Measurements from ENCODE around the gene CEBPA.

The CEBPA gene

DNA sequence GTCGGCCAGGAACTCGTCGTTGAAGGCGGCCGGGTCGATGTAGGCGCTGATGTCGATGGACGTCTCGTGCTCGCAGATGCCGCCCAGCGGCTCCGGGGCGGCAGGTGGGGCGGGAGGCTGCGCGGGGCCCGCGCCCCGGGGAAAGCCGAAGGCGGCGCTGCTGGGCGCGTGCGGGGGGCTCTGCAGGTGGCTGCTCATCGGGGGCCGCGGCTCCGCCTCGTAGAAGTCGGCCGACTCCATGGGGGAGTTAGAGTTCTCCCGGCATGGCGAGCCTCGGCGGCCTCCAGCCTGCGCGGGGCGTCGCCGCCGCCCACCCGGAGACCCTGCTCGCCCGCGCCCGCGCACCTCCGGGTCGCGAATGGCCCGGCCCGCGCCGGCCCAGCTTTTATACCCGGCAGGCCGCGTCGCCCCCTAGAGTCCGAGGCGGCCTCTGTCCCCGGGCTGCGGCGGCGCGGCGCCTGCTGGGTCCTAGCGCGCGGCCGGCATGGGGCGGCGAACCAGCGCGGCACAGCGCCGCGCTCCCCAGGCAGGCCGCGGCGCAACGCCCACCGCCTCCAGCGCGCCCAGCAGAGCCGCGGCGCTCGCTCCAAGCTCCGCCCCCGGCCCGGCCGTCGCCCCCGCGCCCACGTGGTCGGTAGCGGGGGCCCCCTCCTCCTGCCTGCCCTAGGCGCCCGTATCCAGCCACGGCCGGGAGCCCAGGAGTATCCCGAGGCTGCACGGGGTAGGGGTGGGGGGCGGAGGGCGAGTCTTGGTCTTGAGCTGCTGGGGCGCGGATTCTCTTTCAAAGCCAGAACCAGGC is at the start of gene CEBPA:
Gene CEBPA (minus strand): TSS at position 360 of the 799 bp plus-strand sequence. CDS start 120 bp downstream, at position 240.
- peak; percentile 69 for DNase-seq (ENCODE audit: low read depth)

DNA sequence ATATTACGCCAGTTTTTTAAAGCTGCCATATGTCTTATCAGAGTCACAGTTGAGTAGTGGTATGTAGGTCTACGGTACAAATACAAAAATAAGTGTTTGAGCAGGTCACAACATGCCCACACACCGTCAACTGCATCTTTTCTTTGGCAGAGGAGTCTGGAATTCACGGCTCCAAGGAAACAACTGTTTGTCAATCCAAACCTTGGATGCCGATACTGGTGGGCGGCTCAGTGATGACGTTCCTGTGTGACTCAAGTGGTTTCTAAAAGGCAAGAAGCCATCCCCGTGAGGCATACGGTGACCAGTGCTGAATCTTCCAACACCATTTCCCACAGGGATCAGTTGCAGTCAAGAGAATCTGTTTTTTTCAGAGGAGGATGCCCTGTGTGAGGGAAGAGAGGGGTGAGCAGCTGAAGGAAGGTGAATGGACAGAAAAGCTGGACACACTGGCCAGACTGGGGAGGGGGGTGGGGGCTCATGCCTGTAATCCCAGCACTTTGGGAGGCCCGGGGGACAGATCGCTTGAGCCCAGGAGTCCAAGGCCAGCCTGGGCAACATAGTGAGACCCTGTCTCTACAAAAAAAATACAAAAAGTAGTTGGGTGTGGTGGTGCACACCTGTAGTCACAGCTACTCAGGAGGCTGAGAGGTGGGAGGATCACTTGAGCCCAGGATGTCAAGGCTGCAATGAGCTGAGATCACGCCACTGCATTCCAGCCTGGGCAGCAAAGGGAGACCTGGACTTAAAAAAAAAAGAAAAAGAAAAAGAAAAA is 48.4 kb upstream of the CEBPA start:
- DNase-seq (ENCODE audit: low read depth) = no peak

DNA sequence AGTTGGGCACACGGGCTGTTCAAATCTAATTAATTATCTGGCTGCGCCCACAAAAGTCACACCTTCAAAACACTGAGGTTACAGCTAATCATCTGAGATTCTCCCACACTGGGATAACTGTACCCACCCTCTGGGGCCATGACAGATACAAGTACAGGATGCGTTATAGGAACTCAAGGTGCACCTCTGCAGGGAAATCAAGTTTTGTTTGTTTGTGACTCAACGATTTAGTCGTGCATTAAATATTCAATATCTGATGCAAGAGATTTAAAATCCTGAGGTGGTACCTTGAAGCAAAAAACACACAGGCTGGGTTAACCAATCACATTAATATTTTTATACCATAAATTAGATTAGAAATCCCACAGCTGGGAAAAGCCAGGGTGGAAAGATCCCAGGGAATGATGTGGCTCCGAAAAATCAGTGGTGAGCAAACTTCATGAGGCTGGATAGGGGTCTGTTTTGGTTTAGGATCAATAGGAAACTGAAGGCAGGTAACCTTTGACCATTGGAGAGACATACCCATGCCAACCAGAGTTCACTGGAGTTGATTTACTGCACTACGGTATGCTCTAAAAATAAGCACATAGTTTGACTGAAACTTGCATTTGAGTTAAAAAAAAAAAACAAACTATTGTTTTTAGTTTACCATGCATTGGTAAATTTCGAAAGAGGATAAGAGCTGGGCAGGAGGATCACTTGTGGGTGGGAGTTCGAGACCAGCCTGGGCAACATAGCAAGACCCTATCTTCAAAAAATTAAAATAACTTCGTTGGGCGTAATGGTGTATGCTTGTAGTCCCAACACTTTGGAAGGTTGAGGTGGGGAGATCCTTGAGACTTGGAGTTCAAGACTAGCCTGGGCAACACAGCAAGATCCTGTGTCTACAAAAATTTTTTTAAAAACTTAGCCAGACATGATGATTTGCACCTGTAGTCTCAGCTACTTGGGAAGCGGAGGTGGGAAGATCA is 47.3 kb upstream of the CEBPA start:
- DNase-seq (ENCODE audit: low read depth) = no peak

DNA sequence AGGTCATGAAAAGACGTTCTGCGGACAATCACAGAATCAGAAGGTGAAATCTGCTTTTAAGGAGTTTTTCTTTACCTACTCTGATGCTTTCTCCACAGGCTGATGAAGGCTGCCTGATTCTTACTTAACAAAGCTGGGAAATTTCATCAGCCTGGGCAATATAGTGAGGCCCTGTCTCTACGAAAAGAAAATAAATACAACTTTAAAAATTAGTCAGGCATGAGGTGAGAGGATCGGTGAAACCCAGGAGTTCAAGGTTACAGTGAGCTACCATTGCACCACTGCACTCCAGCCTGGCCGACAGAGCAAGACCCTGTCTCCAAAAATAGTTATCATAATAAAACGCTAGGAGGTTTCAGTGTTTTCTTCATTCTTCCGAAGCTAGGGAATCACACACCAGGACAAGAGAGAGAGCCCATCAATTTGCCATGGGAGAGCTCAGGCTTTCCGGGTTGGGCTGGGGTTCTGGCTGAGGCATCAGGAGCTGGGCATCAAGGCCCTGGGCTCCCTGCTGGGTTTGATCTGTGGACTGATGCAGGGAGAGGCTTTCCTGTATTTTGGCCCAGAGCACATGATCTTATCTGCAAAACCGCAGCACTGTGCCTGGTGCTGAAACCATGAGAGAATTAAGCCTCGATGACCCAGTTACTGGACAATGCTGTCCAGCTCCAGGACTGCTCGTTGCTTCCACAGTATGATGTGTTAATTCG is 46.1 kb upstream of the CEBPA start:
- DNase-seq (ENCODE audit: low read depth) = no peak

DNA sequence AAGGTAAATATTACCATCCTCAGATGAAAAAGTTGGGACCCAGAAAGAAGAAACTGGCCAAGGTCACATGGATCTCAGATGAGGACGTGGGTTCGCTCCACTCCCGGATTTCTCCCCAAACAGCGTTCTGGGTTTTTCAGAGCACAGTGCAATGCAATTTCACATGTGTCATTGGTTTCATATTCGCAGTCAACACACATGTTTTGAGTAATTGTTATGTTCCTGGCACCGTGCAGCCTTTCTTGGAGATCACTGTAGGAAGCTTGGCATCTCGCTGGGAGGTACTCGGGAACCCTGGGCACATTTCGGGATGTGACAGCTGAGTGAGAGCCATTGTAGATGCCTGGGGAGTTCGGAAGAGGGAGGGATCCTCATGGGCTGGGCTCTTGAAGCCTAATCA is 45.0 kb upstream of the CEBPA start:
- no peak for DNase-seq (ENCODE audit: low read depth)

DNA sequence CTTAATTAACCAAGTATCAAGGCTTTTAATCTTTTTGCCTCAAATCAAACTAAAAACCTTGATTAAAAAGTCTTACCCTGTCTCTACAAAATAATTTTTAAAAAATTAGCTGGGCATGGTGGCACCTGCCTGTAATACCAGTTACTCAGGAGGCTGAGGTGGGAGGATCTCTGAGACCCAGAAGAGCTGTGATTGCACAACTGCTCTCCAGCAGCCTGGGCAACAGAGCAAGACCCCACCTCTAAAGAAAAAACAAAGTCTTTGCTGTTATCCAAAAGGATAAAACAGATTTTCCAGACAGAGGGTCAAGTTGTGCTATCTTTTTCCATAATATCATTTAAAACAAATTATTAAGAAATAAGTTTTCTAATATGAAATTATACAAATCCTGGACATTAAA is 44.3 kb upstream of the CEBPA start:
- no peak for DNase-seq (ENCODE audit: low read depth)

DNA sequence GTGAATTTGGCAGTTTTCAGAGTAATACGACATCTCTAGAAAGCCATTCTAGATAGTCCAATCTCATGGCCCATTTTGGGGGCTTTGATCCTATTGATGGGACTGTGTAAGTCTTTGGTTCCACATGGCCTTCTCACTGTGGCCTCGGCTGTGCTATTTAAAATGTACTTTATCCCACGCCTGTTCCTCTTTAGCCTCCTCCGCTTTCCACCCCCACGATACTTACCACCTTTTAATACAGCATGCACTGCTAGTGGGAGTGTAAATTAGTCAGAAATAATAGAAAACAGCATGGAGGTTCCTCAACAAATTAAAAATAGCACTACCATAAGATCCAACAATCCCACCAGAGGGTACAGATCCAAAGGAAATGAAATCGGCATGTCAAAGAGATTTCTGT is 42.8 kb upstream of the CEBPA start:
- DNase-seq (ENCODE audit: low read depth) = no peak

DNA sequence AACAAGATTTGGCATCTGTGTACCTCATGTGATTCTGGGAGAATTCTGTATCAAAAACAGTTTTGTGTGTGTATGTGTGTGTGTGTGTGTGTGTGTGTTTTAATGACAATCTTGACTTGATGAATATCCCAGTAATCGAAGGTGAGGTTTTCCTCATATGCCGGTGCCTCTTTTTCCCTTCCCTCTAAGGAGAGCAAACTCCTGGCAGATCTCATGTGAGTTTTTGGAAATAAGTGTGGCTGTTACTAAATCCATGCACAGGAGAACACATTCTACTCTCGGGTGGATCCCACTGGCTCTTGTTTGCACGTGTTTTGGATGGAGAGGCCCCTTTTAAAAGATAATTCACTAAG is 42.2 kb upstream of the CEBPA start:
- no peak for DNase-seq (ENCODE audit: low read depth)

DNA sequence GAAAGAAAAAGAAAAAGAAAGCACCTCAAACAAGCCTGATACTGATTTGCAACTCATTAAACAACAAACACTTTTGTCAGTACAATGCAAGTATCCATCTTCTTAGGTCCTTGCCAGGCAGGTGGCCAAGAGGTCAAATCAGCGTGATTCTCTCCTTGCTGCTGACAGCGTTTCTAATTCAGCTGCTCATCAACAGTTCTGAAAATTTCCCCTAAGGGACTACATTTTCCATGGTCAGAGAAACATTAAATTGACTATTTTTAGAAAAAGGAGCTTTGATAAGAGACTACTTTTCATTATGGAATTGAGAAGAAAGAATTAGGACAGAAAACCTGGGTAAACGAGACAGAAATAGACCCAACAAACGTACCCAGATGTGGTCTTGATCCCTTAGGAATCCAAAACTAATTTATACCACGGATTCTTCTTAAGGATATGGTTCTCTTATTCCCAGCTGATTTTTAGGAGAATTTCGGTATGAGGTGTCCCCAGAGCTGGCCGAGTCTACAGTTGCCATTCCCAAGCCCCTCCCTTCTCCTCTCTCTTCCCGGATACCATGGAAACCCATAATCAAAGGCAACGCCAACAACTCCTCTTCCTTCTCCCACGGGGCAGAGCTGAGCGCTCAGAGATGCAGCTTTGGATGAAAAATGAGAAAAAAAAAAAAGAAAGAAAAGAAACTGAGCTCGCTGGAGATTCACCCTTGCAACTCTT is 41.7 kb upstream of the CEBPA start:
- no peak for DNase-seq (ENCODE audit: low read depth)

DNA sequence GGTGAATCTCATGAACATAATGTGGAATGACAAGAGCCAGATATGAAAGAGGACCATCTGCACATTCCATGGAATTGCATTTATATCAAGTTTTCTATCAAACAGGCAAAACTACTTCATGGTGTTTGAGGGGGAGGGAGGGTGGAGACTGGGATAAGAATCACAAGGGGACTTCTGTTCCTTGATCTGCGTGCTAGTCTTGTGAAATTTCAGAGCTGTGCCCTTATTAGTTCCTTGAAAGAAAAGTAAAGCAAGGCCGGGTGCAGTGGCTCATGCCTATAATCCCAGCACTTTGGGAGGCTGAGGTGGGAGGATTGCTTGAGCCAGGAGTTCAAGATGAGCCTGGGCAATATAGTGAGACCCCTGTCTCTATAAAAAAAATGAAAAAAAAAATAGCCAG is 41.0 kb upstream of the CEBPA start:
- no peak for DNase-seq (ENCODE audit: low read depth)

DNA sequence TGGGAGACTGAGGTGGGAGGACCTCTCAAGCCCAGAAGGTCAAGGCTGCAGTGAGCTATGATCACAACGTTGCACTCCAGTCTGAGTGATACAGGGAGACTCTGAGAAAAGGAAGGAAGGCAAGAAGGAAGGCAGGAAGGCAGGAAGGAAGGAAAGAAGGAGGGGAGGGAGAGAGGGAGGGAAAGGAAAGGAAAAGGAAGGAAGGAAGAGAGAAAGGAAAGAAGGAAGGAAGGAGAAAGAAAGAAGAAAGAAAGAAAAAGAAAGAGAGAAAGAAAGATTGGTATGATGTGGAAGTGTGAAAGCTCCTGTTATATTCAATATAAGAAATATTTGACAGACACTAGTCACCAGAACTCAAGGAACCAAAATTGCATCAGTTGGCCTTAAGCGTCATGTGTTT is 38.7 kb upstream of the CEBPA start:
- no peak for DNase-seq (ENCODE audit: low read depth)

DNA sequence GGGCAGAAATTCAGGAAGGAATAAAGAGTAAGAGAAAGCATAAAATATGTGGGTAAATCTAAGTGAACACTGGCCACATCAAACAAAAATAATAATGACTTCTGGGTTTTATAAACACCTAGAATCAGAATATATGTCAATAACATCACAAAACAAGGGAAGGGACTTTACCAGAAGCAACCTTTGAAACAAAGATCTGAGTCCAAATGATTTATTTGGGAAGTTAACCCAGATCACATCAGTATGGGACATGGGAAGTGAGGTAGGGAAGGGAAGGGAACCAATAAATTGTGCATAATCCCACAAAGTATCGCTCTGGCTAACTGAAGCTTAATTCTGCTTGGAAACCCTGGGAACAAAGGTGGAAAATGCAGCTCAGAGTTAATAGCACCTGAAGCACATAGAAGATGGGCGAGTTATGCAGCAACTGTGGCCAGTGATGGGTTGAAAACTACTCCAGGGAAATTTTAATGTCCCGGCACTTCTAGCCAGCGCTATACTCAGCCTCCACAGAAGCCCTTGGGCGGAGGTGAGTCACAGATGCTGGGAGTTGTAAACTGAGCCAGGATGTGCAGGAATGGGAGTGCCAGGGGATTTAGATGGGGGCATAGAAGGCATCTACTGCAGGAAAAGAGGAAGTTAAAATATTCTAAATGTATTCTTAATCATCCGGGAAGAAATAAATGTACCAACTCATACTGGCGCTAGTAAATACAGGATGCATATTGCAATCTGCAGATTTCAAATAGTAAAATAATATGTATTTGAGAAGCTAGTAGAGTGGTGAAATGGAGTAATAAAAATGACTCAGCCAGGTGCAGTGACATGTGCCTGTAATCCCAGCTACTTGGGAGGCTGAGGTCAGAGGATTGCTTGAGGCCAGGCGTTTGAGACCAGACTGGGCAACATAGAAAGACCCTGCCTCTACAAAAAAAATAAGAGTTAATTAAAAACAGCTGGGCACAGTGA is 37.0 kb upstream of the CEBPA start:
- DNase-seq (ENCODE audit: low read depth) = no peak

DNA sequence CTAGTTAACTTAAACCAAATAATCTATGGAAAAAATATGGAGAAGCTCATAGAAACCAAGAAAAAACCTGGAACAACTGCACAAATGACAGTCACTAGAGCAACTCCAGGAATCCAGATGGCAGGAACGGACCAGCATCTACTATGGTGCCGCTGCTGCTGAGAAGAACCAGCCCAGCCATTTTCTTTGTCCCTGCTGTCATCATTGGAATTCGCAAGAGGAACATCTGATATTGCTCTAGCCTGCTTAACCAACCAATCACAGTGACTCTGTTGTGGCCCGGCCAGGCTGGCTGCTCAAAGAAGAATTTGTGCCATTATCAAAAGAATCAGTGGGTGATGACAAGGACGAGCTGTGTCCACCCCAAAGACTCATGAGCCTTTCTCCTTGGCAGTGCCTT is 33.1 kb upstream of the CEBPA start:
- DNase-seq (ENCODE audit: low read depth) = no peak

DNA sequence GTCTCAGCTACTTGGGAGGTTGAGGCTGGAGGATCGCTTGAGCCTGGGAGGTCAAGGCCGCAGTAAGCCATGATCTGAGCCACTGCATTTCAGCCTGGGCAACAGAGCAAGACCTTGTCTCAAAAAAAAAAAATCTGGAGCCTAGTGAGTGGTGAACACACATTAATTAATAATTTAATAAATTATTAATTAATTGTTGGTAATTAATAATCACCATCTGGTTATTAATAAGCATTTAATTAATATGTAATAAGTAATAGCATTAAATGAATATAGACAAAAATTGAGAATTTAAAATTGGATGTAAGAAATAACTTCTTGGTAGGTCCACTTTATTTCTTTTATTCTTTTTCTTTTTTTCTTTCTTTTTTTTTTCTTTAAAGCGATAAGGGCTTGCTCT is 31.9 kb upstream of the CEBPA start:
- no peak for DNase-seq (ENCODE audit: low read depth)

DNA sequence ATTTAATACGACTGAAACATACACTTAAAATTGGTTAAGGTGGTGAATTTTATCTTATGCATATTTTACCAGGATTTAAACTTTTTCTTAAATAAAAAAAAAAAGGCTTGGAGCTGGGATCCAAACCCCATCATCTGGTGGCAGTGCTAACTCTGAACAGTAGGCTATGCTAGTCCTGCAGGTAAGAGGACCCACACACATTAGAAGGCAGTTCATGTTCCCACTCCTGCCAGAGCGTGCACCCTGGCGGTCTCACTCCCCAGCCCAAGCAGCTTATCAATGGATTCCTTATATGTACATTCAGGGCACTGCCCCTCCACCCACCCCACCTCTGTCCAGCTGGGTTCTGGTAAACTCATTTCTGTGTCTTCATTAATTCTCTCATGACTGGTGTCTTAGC is 31.3 kb upstream of the CEBPA start:
- no peak for DNase-seq (ENCODE audit: low read depth)

DNA sequence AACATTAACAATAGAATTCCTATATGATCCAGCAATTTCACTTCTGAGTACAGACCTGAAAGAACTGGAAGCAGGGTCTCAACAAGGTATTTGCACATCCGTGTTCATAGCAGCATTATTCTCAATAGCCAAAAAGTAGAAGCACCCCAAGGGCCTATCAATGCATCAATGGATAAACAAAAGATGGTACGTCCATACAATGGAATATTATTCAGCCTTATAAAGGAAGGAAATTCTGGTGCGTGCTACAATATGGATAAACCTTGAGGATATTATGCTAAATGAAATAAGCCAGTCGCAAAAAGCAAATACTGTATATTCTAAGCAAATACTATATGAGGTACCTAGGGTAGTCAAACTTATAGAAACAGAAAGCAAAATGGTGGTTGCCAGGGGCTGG is 30.8 kb upstream of the CEBPA start:
- no peak for DNase-seq (ENCODE audit: low read depth)

DNA sequence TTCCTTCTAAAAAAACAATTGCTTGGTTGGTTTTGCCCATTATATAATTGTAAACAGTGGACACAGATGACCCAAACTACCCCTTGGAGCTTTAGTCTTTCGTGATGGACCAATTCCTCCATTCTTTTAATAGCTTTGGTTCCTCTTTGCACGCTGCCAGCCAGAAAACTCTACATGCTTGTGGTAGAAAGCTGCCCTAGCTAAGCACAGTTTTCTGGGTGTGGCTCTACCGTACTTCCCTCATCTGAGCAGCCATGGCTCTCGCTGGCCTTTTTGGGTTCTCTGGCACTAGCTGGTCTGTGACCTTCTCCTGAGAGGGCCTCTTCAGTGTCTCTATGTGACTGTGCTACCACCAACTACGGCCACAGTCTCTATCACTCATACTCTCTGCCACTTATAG is 29.9 kb upstream of the CEBPA start:
- DNase-seq (ENCODE audit: low read depth) = no peak

DNA sequence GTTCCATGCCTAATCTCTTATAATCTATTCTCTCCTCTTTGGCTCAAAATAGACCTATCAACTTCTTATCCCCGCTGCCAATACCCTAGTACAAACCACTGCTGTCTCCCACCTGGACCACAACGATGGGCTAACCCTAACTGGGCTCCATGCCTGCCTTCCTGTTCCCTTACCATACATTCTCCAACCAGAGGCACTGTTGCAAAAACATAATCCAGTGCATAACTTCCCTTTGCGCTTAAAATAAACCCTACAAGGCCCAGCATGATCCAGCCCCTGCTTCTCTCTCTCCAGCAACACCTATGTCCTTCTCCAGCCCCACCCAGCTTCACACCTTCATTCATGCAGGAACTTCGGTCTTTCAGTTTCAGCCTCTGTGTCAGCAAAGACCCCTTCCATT is 27.4 kb upstream of the CEBPA start:
- no peak for DNase-seq (ENCODE audit: low read depth)

DNA sequence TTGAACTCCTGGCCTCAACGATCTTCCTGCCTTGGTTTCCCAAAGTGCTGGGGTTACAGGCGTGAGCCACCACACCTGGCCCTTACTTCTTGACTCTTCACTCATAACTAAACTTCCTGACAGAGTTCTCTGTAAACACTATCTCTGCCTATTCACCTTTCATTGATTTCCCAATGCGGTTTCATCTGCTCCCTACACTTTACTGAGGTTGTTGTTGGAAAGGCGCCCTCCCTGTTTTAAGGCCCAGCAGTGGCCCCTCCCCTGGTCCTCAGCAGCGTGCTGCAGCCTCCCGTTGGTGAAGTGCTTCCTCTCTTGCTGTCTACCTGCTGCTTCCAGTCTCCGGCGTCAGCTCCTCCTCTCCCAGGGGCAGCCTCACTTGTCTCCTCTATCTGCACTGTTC is 26.7 kb upstream of the CEBPA start:
- DNase-seq (ENCODE audit: low read depth) = no peak

DNA sequence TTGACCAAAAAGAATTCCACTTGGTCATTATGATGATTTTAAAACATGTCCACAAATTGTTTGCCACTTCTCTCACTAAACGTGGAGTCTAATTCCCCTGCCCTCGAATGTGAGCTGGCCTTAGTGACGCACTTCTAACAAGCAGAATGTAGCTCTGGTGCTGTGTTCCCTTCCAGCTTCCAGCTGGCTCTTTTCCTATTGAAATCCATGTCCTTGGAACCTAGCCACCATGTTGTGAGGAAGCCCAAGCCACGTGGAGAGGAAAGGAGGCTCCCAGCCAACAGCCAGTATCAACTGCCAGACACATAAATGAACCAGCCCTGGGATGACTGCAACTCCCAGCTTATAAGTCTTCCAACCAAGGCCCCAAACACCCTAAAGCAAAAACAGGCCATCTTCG is 23.6 kb upstream of the CEBPA start:
- no peak for DNase-seq (ENCODE audit: low read depth)

Data from CMK (cell line).